Activated CD4-positive, alpha-beta T cell treated with anti-CD3 and anti-CD28 coated beads, Interleukin-2, Interleukin-4, amounts not matched to agents 100 ng/mL and 50 ng/mL, durations not matched to agents 16 hours and 8 hours (primary cell): ENCODE measurements around the gene RBM48.
"Not testable (repeated sequence)": the region's sequence is repeated elsewhere in the genome, so short reads cannot be mapped to it uniquely, and the experiment has no call there.

ENCODE experiments used
- DNase-seq: peaks from one replicate; pipeline ENCODE4 v3.0.0-alpha.2; 2020; ENCODE audit warnings: low spot score

The RBM48 gene

DNA sequence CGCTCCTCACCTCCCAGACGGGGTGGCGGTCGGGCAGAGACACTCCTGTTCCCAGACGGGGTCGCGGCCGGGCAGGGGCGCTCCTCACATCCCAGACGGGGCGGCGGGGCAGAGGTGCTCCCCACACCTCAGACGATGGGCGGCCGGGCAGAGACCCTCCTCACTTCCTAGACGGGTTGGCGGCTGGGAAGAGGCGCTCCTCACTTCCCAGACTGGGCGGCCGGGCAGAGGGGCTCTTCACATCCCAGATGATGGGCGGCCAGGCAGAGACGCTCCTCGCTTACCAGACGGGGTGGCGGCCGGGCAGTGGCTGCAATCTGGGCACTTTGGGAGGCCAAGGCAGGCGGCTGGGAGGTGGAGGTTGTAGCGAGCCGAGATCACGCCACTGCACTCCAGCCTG, 16.5 kb downstream of the RBM48 start:
- not testable (repeated sequence) for DNase-seq

DNA sequence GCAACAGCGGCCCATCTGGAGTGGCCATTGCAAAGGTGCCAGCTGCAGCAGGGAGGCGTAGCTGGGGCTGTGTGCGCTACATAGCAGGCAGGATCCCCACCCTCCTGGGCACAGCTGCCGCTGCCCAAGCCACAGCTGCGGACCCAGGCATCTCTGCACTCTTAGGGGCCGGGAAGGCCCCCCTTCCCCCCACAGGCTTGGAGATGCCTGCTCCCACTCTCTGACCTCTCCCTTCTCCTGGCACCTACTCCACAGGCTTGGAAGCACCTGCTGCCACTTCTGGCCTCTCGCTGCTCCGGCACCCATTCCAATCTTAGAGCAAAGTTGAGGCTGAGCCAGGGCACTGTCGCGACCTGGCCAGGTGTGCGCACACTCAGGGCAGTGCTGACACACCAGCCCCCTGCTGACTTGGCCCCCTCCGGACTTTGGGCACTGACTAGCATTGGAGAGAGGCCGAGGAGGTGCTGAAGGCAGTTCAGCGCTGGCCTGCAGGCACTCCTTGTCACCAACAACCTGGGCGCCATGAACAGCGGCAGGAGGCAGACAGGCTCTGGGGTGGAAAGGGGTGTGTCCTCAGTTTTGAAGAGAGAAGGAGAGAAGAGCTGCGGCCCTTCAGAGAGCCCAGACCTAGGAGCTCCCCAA, 18.4 kb downstream of the RBM48 start:
- DNase-seq: no peak

DNA sequence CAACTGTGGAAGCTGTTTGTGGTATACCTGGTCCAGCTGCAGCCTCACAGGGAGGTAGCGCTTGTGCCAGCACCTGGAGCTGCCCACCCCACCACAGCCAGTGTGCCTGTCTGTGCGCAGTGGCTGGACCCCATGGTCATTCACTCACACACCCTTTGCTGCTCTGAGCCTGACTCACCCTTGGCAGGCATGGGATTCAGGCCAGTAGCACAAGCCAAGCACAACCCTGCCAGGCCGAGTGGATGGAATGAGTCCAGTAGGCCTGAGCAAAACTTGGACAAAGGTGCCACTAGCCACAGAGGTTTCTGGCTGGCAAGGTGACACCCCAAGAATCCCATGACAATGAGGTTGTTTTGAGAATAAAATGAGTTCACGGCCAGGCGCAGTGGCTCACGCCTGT, 19.0 kb downstream of the RBM48 start:
- no peak for DNase-seq

DNA sequence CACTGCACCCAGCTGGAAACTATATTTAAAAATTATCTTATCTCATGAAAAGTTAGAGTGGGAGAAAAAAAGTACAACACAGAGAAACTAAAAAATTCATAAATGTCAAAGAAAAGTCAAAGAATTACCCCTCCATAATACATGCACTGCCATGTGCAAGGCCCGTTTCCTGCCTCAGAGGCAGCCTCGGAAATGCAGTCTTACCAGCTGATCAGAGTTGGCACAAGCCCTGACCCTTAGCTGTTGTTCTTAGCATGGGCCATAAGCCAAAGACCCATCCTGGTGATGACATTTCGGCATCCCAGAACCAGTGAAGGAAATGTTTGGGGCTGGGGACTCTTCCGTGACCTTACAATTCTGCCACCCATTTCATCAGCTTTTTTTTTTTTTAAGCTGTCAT, 21.6 kb downstream of the RBM48 start:
- no peak for DNase-seq

DNA sequence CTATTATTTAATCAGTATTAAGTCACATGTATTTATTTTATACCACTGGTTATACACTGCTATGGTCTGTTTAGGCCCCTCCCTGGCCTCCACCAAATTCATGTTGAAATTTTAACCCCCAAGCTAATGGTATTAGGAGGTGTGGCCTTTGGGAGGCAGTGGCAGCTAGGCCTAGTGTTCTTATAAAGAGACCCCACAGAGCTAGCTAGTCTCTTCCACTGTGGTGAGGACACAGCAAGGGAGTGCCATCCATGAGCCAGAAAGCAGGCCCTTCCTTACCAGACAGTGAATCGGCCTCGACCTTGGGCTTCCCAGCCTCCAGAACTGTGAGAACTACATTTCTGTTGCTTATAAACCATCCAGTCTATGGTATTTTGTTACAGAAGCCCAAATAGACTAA, 28.7 kb downstream of the RBM48 start:
- DNase-seq: no peak

DNA sequence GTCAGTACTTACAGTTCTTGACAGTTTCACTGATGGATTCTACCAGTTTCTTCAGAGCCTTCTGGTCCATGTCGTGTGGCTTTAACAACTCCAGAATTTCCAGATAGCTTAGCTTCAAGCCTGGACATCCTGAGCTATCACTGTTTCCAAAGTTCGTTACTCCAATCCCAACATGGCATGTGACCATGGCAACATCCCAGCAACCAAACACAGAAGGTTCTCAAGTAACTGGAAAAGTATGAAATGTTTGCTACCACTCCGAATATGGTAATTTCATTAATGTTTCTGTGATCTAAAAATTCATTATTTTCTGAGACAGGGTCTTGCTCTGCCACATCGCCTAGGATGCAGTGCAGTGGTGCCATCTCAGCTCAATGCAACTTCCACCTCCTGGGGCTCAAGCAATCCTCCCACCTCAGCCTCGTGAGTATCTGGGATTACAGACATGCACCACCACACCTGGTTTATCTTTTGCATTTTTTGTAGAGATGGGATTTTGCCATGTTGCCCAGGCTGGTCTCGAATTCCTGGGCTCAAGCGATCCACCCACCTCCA, 29.3 kb downstream of the RBM48 start:
- DNase-seq: no peak

DNA sequence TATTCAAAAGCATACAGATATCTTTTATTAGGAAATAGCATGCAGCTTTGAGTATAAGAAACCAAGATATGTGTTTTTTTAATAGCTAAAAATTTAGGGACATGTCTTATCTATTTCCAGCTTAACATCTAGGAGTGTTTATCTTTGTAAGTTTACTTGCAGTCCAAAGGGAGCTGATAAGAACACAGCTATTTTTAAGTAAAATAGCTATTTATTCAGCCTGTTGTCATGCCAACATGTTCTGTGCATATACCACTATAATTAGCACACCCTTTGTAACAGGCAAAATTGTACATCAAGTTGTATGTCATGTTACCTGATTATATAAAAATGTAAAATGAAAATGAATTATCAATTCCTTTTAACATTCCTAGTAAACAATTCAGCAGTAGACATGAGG, 32.0 kb downstream of the RBM48 start:
- no peak for DNase-seq

DNA sequence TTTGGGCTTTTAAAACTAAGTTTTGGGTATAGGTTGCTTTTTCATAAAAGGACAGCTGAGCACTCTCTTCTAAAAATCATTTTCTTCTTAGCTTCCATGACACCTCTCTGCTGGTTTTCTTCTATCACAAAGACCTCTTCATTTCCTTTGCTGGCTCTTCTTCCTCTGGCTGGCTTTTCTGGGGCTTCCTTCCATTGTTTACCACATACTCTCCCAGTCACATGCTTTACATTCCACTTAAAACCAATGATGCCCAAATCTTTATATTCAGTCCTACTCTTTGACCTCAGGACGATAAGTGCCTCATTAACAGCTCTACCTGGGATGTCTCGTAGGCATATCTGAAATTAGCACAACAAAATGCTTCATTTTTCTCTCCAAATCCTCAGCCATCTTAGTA, 34.8 kb downstream of the RBM48 start:
- DNase-seq: no peak

DNA sequence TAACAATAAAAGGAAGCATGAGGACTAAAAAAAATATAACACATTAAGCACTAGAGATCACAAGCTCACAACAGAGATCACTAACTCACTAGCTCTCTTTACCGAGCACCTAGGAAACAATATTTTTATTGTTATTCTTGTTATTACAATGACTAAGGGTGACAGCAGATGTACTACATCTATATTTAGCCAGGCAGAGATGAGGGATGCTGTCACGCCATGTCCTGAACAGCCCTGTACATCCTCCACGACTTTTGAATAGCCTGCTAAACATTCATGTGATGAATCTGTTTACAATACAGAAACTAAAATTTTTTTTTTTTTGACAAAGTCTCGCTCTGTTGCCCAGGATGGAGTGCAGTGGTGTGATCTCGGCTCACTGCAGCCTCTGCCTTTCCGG, 38.9 kb downstream of the RBM48 start:
- DNase-seq: no peak

DNA sequence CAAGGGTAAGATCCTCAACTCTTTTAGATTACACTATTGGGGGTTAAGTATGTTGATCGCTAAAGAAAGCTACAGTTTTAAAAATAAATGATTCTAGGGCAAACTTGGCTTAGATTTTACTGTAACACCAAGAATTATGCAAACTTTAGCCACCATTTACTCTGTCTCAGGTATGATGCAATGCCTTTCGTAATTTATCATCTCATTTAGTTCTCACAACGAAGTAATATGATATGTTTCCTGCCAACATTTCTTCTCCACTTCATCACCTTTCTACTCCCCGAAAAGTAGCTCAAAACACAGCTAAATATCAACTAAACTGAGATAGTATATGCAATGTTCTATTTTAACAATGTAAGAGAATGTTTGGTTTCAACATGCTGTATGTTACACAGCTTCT, 40.5 kb downstream of the RBM48 start:
- no peak for DNase-seq

DNA sequence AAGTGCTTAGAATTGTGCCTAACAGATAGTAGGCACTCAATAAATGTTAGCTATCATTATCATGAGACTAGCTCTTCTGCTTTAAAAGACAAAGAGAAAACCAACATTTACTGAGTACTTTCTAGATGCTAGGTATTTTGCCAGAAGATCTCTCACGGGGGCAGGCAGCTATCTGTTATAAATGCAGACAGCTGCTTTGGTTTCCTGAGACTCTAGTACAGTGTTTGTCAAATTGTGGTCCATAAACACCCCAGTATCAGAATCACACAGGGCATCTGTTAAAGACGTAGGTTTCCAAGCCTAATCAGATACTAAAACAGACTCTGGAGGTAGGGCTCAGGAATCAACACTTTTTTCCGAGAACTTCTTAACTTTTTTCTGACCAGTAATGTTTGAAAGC, 47.7 kb downstream of the RBM48 start:
- no peak for DNase-seq

DNA sequence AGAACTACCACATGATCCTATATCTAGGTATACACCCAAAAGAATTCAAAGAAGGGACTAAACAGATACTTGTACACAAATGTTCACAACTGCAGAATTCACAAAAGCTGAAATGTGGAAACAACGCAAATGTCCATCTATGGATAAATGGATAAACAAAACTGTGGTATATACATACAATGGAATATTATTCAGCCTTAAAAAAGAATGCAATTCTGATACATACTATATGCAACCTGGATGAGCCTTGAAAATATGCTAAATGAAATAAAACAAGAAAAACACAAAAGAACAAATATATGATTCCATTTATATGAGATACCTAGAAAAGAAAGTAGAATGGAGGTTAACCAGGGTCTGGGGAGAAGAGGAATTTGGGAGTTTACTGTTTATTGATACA, 54.4 kb downstream of the RBM48 start:
- no peak for DNase-seq

DNA sequence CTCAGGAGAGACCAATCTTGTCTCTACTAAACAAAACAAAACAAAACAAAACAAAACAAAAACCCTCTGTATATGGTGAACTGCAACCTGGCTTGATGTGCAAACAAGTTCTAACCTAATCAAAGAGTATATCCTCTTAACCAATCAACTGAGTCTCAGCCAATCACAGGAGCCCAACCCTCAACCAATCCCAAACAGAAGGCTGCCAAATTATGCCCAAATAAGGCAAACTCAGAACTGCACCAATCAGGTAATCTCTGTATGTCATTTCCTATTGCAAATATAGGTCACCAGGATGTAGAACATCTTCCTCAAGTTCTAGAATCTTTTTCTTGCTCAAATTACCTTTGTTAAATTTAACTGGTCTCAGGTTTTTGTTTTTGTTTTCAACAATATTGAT, 56.4 kb downstream of the RBM48 start:
- no peak for DNase-seq

DNA sequence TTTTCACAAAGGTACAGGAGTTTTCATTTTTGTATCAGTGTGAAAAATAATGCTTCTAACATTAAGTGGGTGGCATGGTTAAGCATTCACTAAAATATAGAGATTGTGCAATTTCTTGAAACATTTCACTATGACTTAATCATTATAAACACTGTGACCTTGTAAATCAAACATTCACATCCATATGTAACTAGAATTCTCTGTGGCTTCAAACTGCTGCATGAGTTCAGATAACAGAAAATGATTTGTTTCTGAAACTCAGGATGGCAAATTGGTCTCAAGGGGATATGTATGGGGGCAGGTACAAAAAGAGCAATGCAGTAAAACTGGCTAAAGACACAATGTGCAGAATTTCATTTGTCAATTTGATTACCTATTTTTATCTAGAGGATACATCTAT, 57.8 kb downstream of the RBM48 start:
- DNase-seq: no peak

DNA sequence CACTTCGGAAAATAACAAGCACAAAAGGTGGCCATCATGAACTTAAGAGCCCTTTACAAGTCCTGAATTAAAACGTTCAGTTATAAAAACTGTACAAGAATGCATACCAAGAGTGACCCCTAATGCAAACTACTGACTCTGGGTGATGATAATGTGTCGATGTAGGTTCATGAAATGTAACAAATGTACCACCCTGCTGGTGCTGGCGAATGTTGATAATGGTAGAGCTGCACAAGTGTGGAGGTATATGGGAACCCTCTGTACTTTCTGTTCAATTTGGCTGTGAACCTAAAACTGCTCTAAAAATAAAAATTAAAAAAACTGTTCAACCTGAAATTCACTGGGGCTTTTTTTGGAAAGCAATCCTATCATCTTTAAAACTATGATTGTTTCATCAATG, 58.2 kb downstream of the RBM48 start:
- DNase-seq: no peak
